ENCODE data around the gene FHIT.

Gene FHIT

GRCh38 chr3:60206206-60206605 is 1045.0 kb downstream of the FHIT start:
- H3K4me3 ChIP-seq (ENCODE audit: low read depth, low read length) = no peak overlapping the region
- H3K27me3 ChIP-seq (replicated peaks) = no peaks in the 10 kb centered on the region
- in situ Hi-C loops (cut with HindIII; ENCODE audit: low pct_ligation_motif_present, low sequenced_read_pairs) = no loop called here
- TF ChIP-seq CTCF (IDR thresholded peaks at IDR 0.05; ENCODE audit: low read depth, low read length, missing control alignments) = no peak
- no peak overlapping the region for H3K27ac ChIP-seq
- no peaks in the 10 kb centered on the region for H3K36me3 ChIP-seq (replicated peaks)
- no peak for DNase-seq

- Histone ChIP-seq H3K36me3 (replicated peaks) (no peaks in the 10 kb centered on the region), H3K4me3 (ENCODE audit: low read depth, low read length) (no peak overlapping the region), H3K27ac (no peak overlapping the region), H3K27me3 (replicated peaks) (no peaks in the 10 kb centered on the region)
- in situ Hi-C loops (cut with HindIII; ENCODE audit: low pct_ligation_motif_present, low sequenced_read_pairs) = no loop called here
- no peak for TF ChIP-seq CTCF (IDR thresholded peaks at IDR 0.05; ENCODE audit: low read depth, low read length, missing control alignments)
- DNase-seq = no peak
These were observed 1049.1 kb downstream of the FHIT start for GRCh38 chr3:60202052-60202726.

- no peak for DNase-seq
- in situ Hi-C loops (cut with HindIII; ENCODE audit: low pct_ligation_motif_present, low sequenced_read_pairs) = no loop called here
- H3K27ac ChIP-seq = no peak overlapping the region
- TF ChIP-seq CTCF (IDR thresholded peaks at IDR 0.05; ENCODE audit: low read depth, low read length, missing control alignments) = no peak
- no peaks in the 10 kb centered on the region for H3K27me3 ChIP-seq (replicated peaks)
- no peaks in the 10 kb centered on the region for H3K36me3 ChIP-seq (replicated peaks)
- H3K4me3 ChIP-seq (ENCODE audit: low read depth, low read length) = no peak overlapping the region
These were observed 1051.9 kb downstream of the FHIT start for GRCh38 chr3:60199306-60199705.

GRCh38 chr3:60198179-60198720 is 1053.0 kb downstream of the FHIT start:
- Histone ChIP-seq H3K36me3 (replicated peaks) (no peaks in the 10 kb centered on the region), H3K27me3 (replicated peaks) (no peaks in the 10 kb centered on the region), H3K27ac (no peak overlapping the region), H3K4me3 (ENCODE audit: low read depth, low read length) (no peak overlapping the region)
- no peak for TF ChIP-seq CTCF (IDR thresholded peaks at IDR 0.05; ENCODE audit: low read depth, low read length, missing control alignments)
- in situ Hi-C loops (cut with HindIII; ENCODE audit: low pct_ligation_motif_present, low sequenced_read_pairs) = no loop called here
- no peak for DNase-seq

- no peak for DNase-seq
- H3K27me3 ChIP-seq (replicated peaks) = no peaks in the 10 kb centered on the region
- in situ Hi-C loops (cut with HindIII; ENCODE audit: low pct_ligation_motif_present, low sequenced_read_pairs) = no loop called here
- no peak for TF ChIP-seq CTCF (IDR thresholded peaks at IDR 0.05; ENCODE audit: low read depth, low read length, missing control alignments)
- no peaks in the 10 kb centered on the region for H3K36me3 ChIP-seq (replicated peaks)
- H3K27ac ChIP-seq = no peak overlapping the region
- H3K4me3 ChIP-seq (ENCODE audit: low read depth, low read length) = no peak overlapping the region
These were observed 1058.7 kb downstream of the FHIT start for GRCh38 chr3:60192297-60193114.
